H1 (cell line): ENCODE measurements around the gene SLC7A6OS. TPM values are rescaled to one million over a fixed set of nuclear protein-coding genes. Genes with fewer than 3 reads are reported as not detected.

Experiments
- CTCF ChIA-PET: fragments of 300-600 bp; sonication (Branson Sonifier 250); formaldehyde crosslinking; loops from one replicate; lab custom pipeline; 2021; ENCODE audit not compliant: partially characterized antibody; lab: Charles Lee
- POLR2A ChIA-PET: fragments of 300-600 bp; sonication (Branson Sonifier 250); formaldehyde crosslinking; loops from one replicate; lab custom pipeline; 2021; ENCODE audit warnings: inconsistent platforms; ENCODE audit not compliant: partially characterized antibody; lab: Charles Lee
- DNase-seq, 2 experiments: peaks; one replicate each; pipeline versions ENCODE4 v3.0.0 to v3.0.0-alpha.2; 2010 to 2022; ENCODE audit warnings: low spot score in 2 of 2, low read depth in 1 of 2, mixed read lengths in 1 of 2
- FAIRE-seq: peaks from 2 replicates; lab custom pipeline; 2011; peaks lifted over from hg19 to GRCh38; lab: Jason Lieb, UNC
- H2AFZ ChIP-seq: 2 replicates; pipeline ENCODE4 v1.8.1; 2012; ENCODE audit warnings: low read length, inconsistent platforms
- H2AK5ac ChIP-seq: 2 replicates; pipeline ENCODE4 v1.6.1; 2013; ENCODE audit warnings: low read depth, low read length
- H2BK120ac ChIP-seq: replicated peaks from 2 replicates; pipeline ENCODE3; 2013; ENCODE audit warnings: low read depth, low read length, inconsistent platforms
- H2BK12ac ChIP-seq: 2 replicates; pipeline ENCODE4 v1.6.1; 2013; ENCODE audit warnings: low read depth, low read length
- H2BK15ac ChIP-seq: 2 replicates; pipeline ENCODE4 v1.6.1; 2013; ENCODE audit warnings: low read length
- H2BK20ac ChIP-seq: 2 replicates; pipeline ENCODE4 v1.6.1; 2013; ENCODE audit warnings: low read length
- H2BK5ac ChIP-seq: 2 replicates; pipeline ENCODE4 v1.6.1; 2013; ENCODE audit warnings: low read depth, low read length
- H3K14ac ChIP-seq: 2 replicates; pipeline ENCODE4 v1.6.1; 2013; ENCODE audit warnings: inconsistent platforms; ENCODE audit not compliant: insufficient read length
- H3K18ac ChIP-seq: 2 replicates; pipeline ENCODE4 v1.6.1; 2013; ENCODE audit warnings: low read length; ENCODE audit errors: extremely low read depth
- H3K23ac ChIP-seq: 2 replicates; pipeline ENCODE4 v1.6.1; 2013; ENCODE audit warnings: inconsistent platforms; ENCODE audit not compliant: insufficient read length
- H3K23me2 ChIP-seq: 2 replicates; pipeline ENCODE4 v1.6.1; 2013; ENCODE audit warnings: low read depth, low read length
- H3K27ac ChIP-seq: 2 replicates; pipeline ENCODE4 v1.6.1; 2011; ENCODE audit warnings: low read depth, low read length, inconsistent platforms
- H3K27me3 ChIP-seq, 4 experiments: replicated peaks in 1 of 4; 1 replicate in 1 of 4; 2 replicates in 3 of 4; pipeline versions ENCODE4 v1.6.1 to v1.8.1; 2011 to 2013; ENCODE audit warnings: low read length in 3 of 4, mild to moderate bottlenecking in 3 of 4, inconsistent platforms in 2 of 4, mixed read lengths in 2 of 4, moderate library complexity in 1 of 4; ENCODE audit not compliant: control insufficient read depth in 3 of 4, insufficient read depth in 3 of 4; ENCODE audit errors: extremely low read depth in 1 of 4
- H3K36me3 ChIP-seq, 4 experiments: 2 replicates each; pipeline versions ENCODE4 v1.6.1 to v1.8.1; 2011 to 2013; ENCODE audit warnings: mild to moderate bottlenecking in 4 of 4, low read length in 3 of 4, moderate library complexity in 2 of 4, control low read depth in 1 of 4, inconsistent platforms in 1 of 4; ENCODE audit not compliant: insufficient read depth in 4 of 4, control insufficient read depth in 2 of 4
- H3K4ac ChIP-seq: replicated peaks from 2 replicates; pipeline ENCODE3; 2013; ENCODE audit warnings: low read length, low read depth, mixed read lengths, inconsistent platforms; ENCODE audit not compliant: insufficient read length
- H3K4me1 ChIP-seq, 4 experiments: replicated peaks in 1 of 4; 1 replicate in 1 of 4; 2 replicates in 3 of 4; pipeline versions ENCODE4 v1.6.1 to v1.8.1; 2011 to 2013; ENCODE audit warnings: low read length in 3 of 4, inconsistent platforms in 2 of 4, mixed read lengths in 1 of 4; ENCODE audit not compliant: insufficient read depth in 4 of 4, control insufficient read depth in 3 of 4
- H3K4me2 ChIP-seq, 2 experiments: 2 replicates each; pipeline versions ENCODE4 v1.6.1 to v1.8.1; 2011 to 2013; ENCODE audit warnings: low read depth in 2 of 2, low read length in 2 of 2, control low read depth in 1 of 2, inconsistent platforms in 1 of 2, mild to moderate bottlenecking in 1 of 2; ENCODE audit not compliant: insufficient read depth in 1 of 2
- H3K4me3 ChIP-seq, 4 experiments: fragments of 200-600, 300-600 bp in 1 of 4; sonication (generic), shearing (Covaris generic), sonication (Bioruptor Twin) in 1 of 4; 2 replicates each; pipeline versions ENCODE4 v1.5.1 to v1.8.1; 2011 to 2016; ENCODE audit warnings: low read length in 4 of 4, low read depth in 3 of 4, control low read depth in 2 of 4, inconsistent platforms in 2 of 4, mild to moderate bottlenecking in 2 of 4, mixed read lengths in 1 of 4, moderate library complexity in 1 of 4; ENCODE audit not compliant: insufficient read depth in 2 of 4; ENCODE audit errors: extremely low read depth in 1 of 4
- H3K56ac ChIP-seq: replicated peaks from 2 replicates; pipeline ENCODE3; 2013; ENCODE audit warnings: low read depth, mild to moderate bottlenecking, mixed read lengths, low read length, inconsistent platforms; ENCODE audit not compliant: insufficient read length
- H3K79me1 ChIP-seq: 2 replicates; pipeline ENCODE4 v1.6.1; 2013; ENCODE audit warnings: low read depth, low read length, control low read depth
- H3K79me2 ChIP-seq, 2 experiments: 2 replicates each; pipeline versions ENCODE4 v1.6.1 to v1.8.1; 2012 to 2013; ENCODE audit warnings: low read length in 2 of 2, mild to moderate bottlenecking in 2 of 2, inconsistent platforms in 1 of 2; ENCODE audit not compliant: insufficient read depth in 2 of 2, control insufficient read depth in 1 of 2
- H3K9ac ChIP-seq, 4 experiments: replicated peaks in 1 of 4; 1 replicate in 1 of 4; 2 replicates in 3 of 4; pipeline versions ENCODE4 v1.6.1 to v1.8.1; 2011 to 2013; ENCODE audit warnings: low read depth in 3 of 4, low read length in 3 of 4, control low read depth in 2 of 4, mild to moderate bottlenecking in 2 of 4, moderate library complexity in 2 of 4, inconsistent platforms in 1 of 4; ENCODE audit errors: extremely low read depth in 1 of 4
- H3K9me3 ChIP-seq, 2 experiments: 2 replicates each; pipeline versions ENCODE4 v1.6.1 to v1.8.1; 2012 to 2013; ENCODE audit warnings: mild to moderate bottlenecking in 2 of 2, moderate library complexity in 2 of 2, control low read depth in 1 of 2, inconsistent platforms in 1 of 2, low read depth in 1 of 2, low read length in 1 of 2, mixed read lengths in 1 of 2; ENCODE audit not compliant: insufficient read depth in 2 of 2
- H4K20me1 ChIP-seq, 2 experiments: replicated peaks in 1 of 2; 2 replicates each; pipeline versions ENCODE3 to v1.8.1; 2011 to 2013; ENCODE audit warnings: inconsistent platforms in 2 of 2, low read length in 2 of 2, mild to moderate bottlenecking in 1 of 2; ENCODE audit not compliant: insufficient read depth in 2 of 2, control insufficient read depth in 1 of 2
- H4K5ac ChIP-seq: 2 replicates; pipeline ENCODE4 v1.6.1; 2013; ENCODE audit warnings: low read length, low read depth, mixed read lengths, inconsistent platforms; ENCODE audit not compliant: insufficient read length
- H4K8ac ChIP-seq: 2 replicates; pipeline ENCODE4 v1.8.0; 2013; ENCODE audit warnings: mild to moderate bottlenecking, moderate library complexity, low read length, inconsistent platforms; ENCODE audit not compliant: insufficient read depth; ENCODE audit errors: extremely low read depth
- H4K91ac ChIP-seq: replicated peaks from 2 replicates; pipeline ENCODE3; 2013; ENCODE audit warnings: low read length, mixed read lengths, inconsistent platforms; ENCODE audit not compliant: insufficient read length
- CBX5 ChIP-seq: fragments of 300-800, 300-1000 bp; sonication (generic); IDR thresholded peaks from 2 replicates; pipeline ENCODE4 v1.7.1; 2016; ENCODE audit warnings: antibody characterized with exemption, low read length, low read depth
- CHD2 ChIP-seq: IDR thresholded peaks from 2 replicates; pipeline ENCODE4 v1.6.1; 2012; ENCODE audit warnings: low read length, improper control_type of control experiment
- EP300 ChIP-seq, 2 experiments: IDR thresholded peaks; 1 replicate in 1 of 2; 2 replicates in 1 of 2; pipeline ENCODE4 v1.6.1; 2011 to 2012; ENCODE audit warnings: low read depth in 2 of 2, low read length in 2 of 2, mild to moderate bottlenecking in 2 of 2, borderline replicate concordance in 1 of 2, inconsistent platforms in 1 of 2, moderate library complexity in 1 of 2
- EZH2 ChIP-seq: fragments of 200-600 bp; sonication (generic); IDR thresholded peaks from 2 replicates; pipeline ENCODE4 v1.7.1; 2012; ENCODE audit warnings: low read depth, mild to moderate bottlenecking, moderate library complexity, low read length, inconsistent platforms; ENCODE audit not compliant: severe bottlenecking
- KDM5A ChIP-seq: fragments of 200-600 bp; IDR thresholded peaks from 2 replicates; pipeline ENCODE4 v1.7.1; 2012; ENCODE audit warnings: mild to moderate bottlenecking, low read length, inconsistent platforms, mixed read lengths
- NANOG ChIP-seq: IDR thresholded peaks from 2 replicates; pipeline ENCODE4 v1.6.1; 2011; ENCODE audit warnings: low read length, low read depth, mild to moderate bottlenecking, inconsistent platforms; ENCODE audit not compliant: insufficient read depth, poor library complexity, severe bottlenecking
- SP2 ChIP-seq: IDR thresholded peaks from 2 replicates; pipeline ENCODE4 v1.6.1; 2012; ENCODE audit warnings: mild to moderate bottlenecking, low read length, inconsistent platforms
- SUZ12 ChIP-seq: fragments of 200-600 bp; sonication (generic); IDR thresholded peaks from 2 replicates; pipeline ENCODE4 v1.6.1; 2012; ENCODE audit warnings: mild to moderate bottlenecking, inconsistent platforms, low read length, moderate library complexity, mixed read lengths
- TCF12 ChIP-seq: IDR thresholded peaks from 2 replicates; pipeline ENCODE4 v1.6.1; 2011; ENCODE audit warnings: low read depth, mild to moderate bottlenecking, low read length
- WGBS, 2 experiments: shearing (Covaris generic) in 1 of 2; methylation state at CpG; one replicate each; pipeline versions ENCODE4 v1.1.6 to v1.1.7; 2013 to 2015; ENCODE audit warnings: low lambda C conversion rate in 2 of 2, mixed read lengths in 2 of 2, inconsistent platforms in 1 of 2, low coverage in 1 of 2, missing lambda C conversion rate in 1 of 2; ENCODE audit not compliant: insufficient replicate concordance in 2 of 2, insufficient coverage in 1 of 2, insufficient read length in 1 of 2; ENCODE audit errors: extremely low coverage in 1 of 2, missing lambda C conversion rate in 1 of 2; 5-methylcytosine and 5-hydroxymethylcytosine counted together
- polyA plus RNA-seq, 7 experiments: library from polyadenylated mRNA; depleted of rRNA in 3 of 7; stranded (reverse) in 5 of 7; unstranded in 2 of 7; fragments of >200 nt in 5 of 7; fragments of 200-250 nt in 2 of 7; gene quantifications; 1 replicate in 5 of 7; 2 replicates in 1 of 7; 4 replicates in 1 of 7; pipeline versions ENCODE4 v1.2.1 to v1.2.3, GENCODE V29; 2011 to 2013; ENCODE audit warnings: missing spikeins in 2 of 7, mixed read lengths in 2 of 7
- total RNA-seq: library from RNA; stranded (reverse); fragmentation: NEBNext Ultra II Directional; extraction: Animal tissue kit (Norgen Biotek cat#: 25700); gene quantifications from 2 replicates; pipeline ENCODE4 v1.2.1, GENCODE V29; 2021
- TF ChIP-seq, protein P1 (sequence below): IDR thresholded peaks from 2 replicates; pipeline ENCODE4 v1.6.1; 2011; ENCODE audit warnings: low read depth, mild to moderate bottlenecking, low read length; ENCODE audit not compliant: insufficient read depth
- TF ChIP-seq, protein P2 (sequence below), 3 experiments: IDR thresholded peaks; 1 replicate in 2 of 3; 2 replicates in 1 of 3; pipeline versions ENCODE4 v1.5.1 to v1.6.1; 2011; ENCODE audit warnings: low read length in 3 of 3, mild to moderate bottlenecking in 3 of 3, inconsistent platforms in 2 of 3, low read depth in 1 of 3, moderate library complexity in 1 of 3; ENCODE audit not compliant: insufficient read depth in 1 of 3; ENCODE audit errors: control extremely low read depth in 1 of 3

Gene SLC7A6OS
- total and polyA plus RNA-seq, 2 of the 8 experiments (the other 6 are each of a cell fraction or from before 2014, with no cell fraction given): 7.3 to 21.3 TPM

DNA sequence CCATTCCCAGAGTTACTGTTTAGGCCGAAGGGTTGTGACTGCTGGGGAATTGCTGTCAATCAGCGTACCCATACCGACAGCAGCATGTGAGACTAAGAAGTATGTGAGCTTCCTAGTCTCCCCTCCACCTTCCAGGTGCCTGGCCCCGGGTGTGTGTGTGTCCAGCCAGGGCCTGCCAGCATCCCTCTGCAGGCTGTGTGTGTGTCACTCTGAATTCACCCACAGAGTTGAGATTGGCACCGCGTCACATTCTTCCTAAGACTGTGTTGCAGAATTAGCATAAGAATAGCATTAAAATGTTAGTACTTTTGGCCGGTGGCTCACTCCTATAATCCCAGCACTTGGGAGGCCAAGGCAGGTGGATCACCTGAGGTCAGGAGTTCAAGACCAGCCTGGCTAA lies 31.9 kb upstream of the SLC7A6OS start:
- H3K4me3 ChIP-seq: no peak overlapping the region
- H3K18ac ChIP-seq: no peak overlapping the region
- H2BK20ac ChIP-seq: no peak overlapping the region
- H3K27ac ChIP-seq: no peak overlapping the region
- CTCF ChIA-PET: interaction anchor here (0.6 to 2.9 kb wide), 5 partner anchors 14 to 173 kb away, joined by 3 to 10 read pairs (median 5); partner anchors contain the start of gene SLC7A6
- H3K4me2 ChIP-seq: no peak overlapping the region
- H3K79me1 ChIP-seq: peaks cover 2% of the 10 kb centered on the region; the same call in 1 of the 2 replicates
- WGBS, 2 experiments: 90% methylated on average over 7 of the region's 7 CpGs; no CpG with 5 or more reads in 1 of the 2 experiments
- no peak overlapping the region for H3K23ac ChIP-seq
- H2AK5ac ChIP-seq: no peak overlapping the region
- no peak overlapping the region for H4K8ac ChIP-seq
- FAIRE-seq (no peak), DNase-seq (no peak)
- no peaks in the 10 kb centered on the region for H3K27me3 ChIP-seq
- H3K36me3 ChIP-seq: peaks cover 18 to 48% (median 27%) of the 10 kb centered on the region in 4 experiments
- no peak overlapping the region for H2BK5ac ChIP-seq
- H3K9ac ChIP-seq: no peak overlapping the region
- H2BK15ac ChIP-seq: no peak overlapping the region
- H2BK12ac ChIP-seq: no peak overlapping the region
- POLR2A ChIA-PET: no interaction called here
- peaks cover 2 to 3% of the 10 kb centered on the region in 2 experiments for H4K20me1 ChIP-seq
- H3K4ac ChIP-seq: no peak overlapping the region
- no peak overlapping the region for H4K91ac ChIP-seq
- no peak overlapping the region for H2AFZ ChIP-seq
- no peaks in the 10 kb centered on the region for H3K9me3 ChIP-seq
- no peaks in the 10 kb centered on the region; the same call in 1 of the 2 replicates for H3K23me2 ChIP-seq
- no peak overlapping the region for H3K56ac ChIP-seq
- no peak overlapping the region for H2BK120ac ChIP-seq
- H3K14ac ChIP-seq: no peak overlapping the region
- no peak overlapping the region for H4K5ac ChIP-seq
- no peaks in the 10 kb centered on the region for H3K4me1 ChIP-seq
- H3K79me2 ChIP-seq: no peaks in the 10 kb centered on the region
- TF ChIP-seq CBX5 (no peak), KDM5A (no peak), TCF12 (no peak), NANOG (no peak), EP300 (IDR thresholded peaks at IDR 0.05; ENCODE audit: borderline replicate concordance in 1 of 2, low read depth in 2 of 2, low read length in 2 of 2) (no peak), SUZ12 (no peak), EZH2 (no peak), CHD2 (no peak), SP2 (no peak)
- TF ChIP-seq, protein P1, sequence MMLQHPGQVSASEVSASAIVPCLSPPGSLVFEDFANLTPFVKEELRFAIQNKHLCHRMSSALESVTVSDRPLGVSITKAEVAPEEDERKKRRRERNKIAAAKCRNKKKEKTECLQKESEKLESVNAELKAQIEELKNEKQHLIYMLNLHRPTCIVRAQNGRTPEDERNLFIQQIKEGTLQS: no peak
- TF ChIP-seq, protein P2, sequence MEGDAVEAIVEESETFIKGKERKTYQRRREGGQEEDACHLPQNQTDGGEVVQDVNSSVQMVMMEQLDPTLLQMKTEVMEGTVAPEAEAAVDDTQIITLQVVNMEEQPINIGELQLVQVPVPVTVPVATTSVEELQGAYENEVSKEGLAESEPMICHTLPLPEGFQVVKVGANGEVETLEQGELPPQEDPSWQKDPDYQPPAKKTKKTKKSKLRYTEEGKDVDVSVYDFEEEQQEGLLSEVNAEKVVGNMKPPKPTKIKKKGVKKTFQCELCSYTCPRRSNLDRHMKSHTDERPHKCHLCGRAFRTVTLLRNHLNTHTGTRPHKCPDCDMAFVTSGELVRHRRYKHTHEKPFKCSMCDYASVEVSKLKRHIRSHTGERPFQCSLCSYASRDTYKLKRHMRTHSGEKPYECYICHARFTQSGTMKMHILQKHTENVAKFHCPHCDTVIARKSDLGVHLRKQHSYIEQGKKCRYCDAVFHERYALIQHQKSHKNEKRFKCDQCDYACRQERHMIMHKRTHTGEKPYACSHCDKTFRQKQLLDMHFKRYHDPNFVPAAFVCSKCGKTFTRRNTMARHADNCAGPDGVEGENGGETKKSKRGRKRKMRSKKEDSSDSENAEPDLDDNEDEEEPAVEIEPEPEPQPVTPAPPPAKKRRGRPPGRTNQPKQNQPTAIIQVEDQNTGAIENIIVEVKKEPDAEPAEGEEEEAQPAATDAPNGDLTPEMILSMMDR (IDR thresholded peaks at IDR 0.05; ENCODE audit: control extremely low read depth in 1 of 3, insufficient read depth in 1 of 3, low read depth in 1 of 3, low read length in 3 of 3): no peak
